Bone marrow (tissue), 2 donors: ENCODE results near the gene EXT2.

Experiments
- DNase-seq, 2 donors: peaks; one replicate each; lab custom pipeline; 2025; lab: John Stamatoyannopoulos, UW

EXT2 gene

GRCh38 chr11:44203270-44204043, 108.0 kb downstream of the EXT2 start:
- no peak for DNase-seq

GRCh38 chr11:44205352-44205751, 109.9 kb downstream of the EXT2 start:
- DNase-seq: no peak

GRCh38 chr11:44205836-44206235, 110.4 kb downstream of the EXT2 start:
- no peak for DNase-seq

- DNase-seq: no peak
Measured at GRCh38 chr11:44207292-44207691, 111.8 kb downstream of the EXT2 start.

GRCh38 chr11:44208976-44209603, 113.6 kb downstream of the EXT2 start:
- no peak for DNase-seq

- DNase-seq: no peak
Measured at GRCh38 chr11:44212128-44212527, 116.7 kb downstream of the EXT2 start.

GRCh38 chr11:44213148-44213547, 117.7 kb downstream of the EXT2 start:
- DNase-seq: no peak

- DNase-seq: no peak
Measured at GRCh38 chr11:44217432-44217831, 122.0 kb downstream of the EXT2 start.

GRCh38 chr11:44219830-44220796, 124.6 kb downstream of the EXT2 start:
- no peak for DNase-seq

- no peak for DNase-seq
Measured at GRCh38 chr11:44221456-44221855, 126.0 kb downstream of the EXT2 start.

- no peak for DNase-seq
Measured at GRCh38 chr11:44221992-44222391, 126.5 kb downstream of the EXT2 start.

GRCh38 chr11:44223238-44223637, 127.8 kb downstream of the EXT2 start:
- DNase-seq: no peak

- DNase-seq: no peak
Measured at GRCh38 chr11:44224867-44225501, 129.5 kb downstream of the EXT2 start.

GRCh38 chr11:44226490-44226889, 131.0 kb downstream of the EXT2 start:
- DNase-seq: no peak

GRCh38 chr11:44226945-44227344, 131.5 kb downstream of the EXT2 start:
- no peak for DNase-seq

GRCh38 chr11:44228379-44228778, 132.9 kb downstream of the EXT2 start:
- no peak for DNase-seq

GRCh38 chr11:44229098-44229497, 133.6 kb downstream of the EXT2 start:
- no peak for DNase-seq

GRCh38 chr11:44229624-44230023, 134.1 kb downstream of the EXT2 start:
- DNase-seq: no peak

GRCh38 chr11:44235765-44236201, 140.3 kb downstream of the EXT2 start:
- DNase-seq: no peak

- no peak for DNase-seq
Measured at GRCh38 chr11:44236296-44236695, 140.8 kb downstream of the EXT2 start.

- DNase-seq: no peak
Measured at GRCh38 chr11:44237156-44237555, 141.7 kb downstream of the EXT2 start.

- DNase-seq: no peak
Measured at GRCh38 chr11:44241851-44242250, 146.4 kb downstream of the EXT2 start.
